Body of pancreas (tissue), 4 donors: ENCODE results near the gene RUSC1. TPM values are rescaled to one million over a fixed set of nuclear protein-coding genes. Genes with fewer than 3 reads are reported as not detected.
A peak's percentile ranks its signal among the peaks of the same experiment; 100 is the strongest.

Experiments used
- ATAC-seq: fragments of 150-250 bp; one replicate; pipeline ENCODE4 v1.9.1; 2016
- DNase-seq, 4 donors: peaks; one replicate each; pipeline ENCODE4 v3.0.0-alpha.2; 2019
- H3K27ac ChIP-seq, 4 donors: fragments of 200-600 bp; sonication (generic); 1 replicate in 3 of 4; 2 replicates in 1 of 4; pipeline versions ENCODE4 v1.5.1 to v1.6.1; 2016 to 2019; ENCODE audit warnings: mild to moderate bottlenecking in 1 of 4, mixed read lengths in 1 of 4, moderate library complexity in 1 of 4
- H3K27me3 ChIP-seq, 2 donors: fragments of 200-600 bp; sonication (generic); one replicate each; pipeline ENCODE4 v1.6.0; 2016; ENCODE audit warnings: mild to moderate bottlenecking in 1 of 2
- H3K36me3 ChIP-seq, 2 donors: fragments of 200-600 bp; sonication (generic); replicated peaks in 1 of 2; 2 replicates each; pipeline ENCODE4 v1.5.1; 2016; ENCODE audit warnings: low read depth in 2 of 2; ENCODE audit not compliant: insufficient read depth in 1 of 2
- H3K4me1 ChIP-seq: fragments of 200-600 bp; sonication (generic); one replicate; pipeline ENCODE4 v1.6.0; 2016
- H3K4me3 ChIP-seq, 2 donors: fragments of 200-600 bp; sonication (generic); 1 replicate in 1 of 2; 2 replicates in 1 of 2; pipeline ENCODE4 v1.5.1; 2016 to 2019
- H3K9me3 ChIP-seq, 3 donors: fragments of 200-600 bp; sonication (generic); 1 replicate in 2 of 3; 2 replicates in 1 of 3; pipeline ENCODE4 v1.5.1; 2016
- POLR2A ChIP-seq, 3 donors: fragments of 450-650 bp; IDR thresholded peaks; one replicate each; pipeline ENCODE4 v1.6.1; 2016; ENCODE audit warnings: antibody characterized with exemption in 3 of 3, mild to moderate bottlenecking in 2 of 3
- WGBS, 2 donors: methylation state at CpG; one replicate each; pipeline ENCODE4 v1.1.5; 2017; 5-methylcytosine and 5-hydroxymethylcytosine counted together
- intact Hi-C: fragments of 100-400 bp; cut with DNase I; formaldehyde crosslinking; loops from one replicate; pipeline ENCODE4 v1.15.1; 2023
- total RNA-seq, 2 donors: library from RNA; depleted of rRNA; stranded (reverse); fragments of >200 nt; gene quantifications; one replicate each; pipeline ENCODE4 v1.1.0, GENCODE V29; 2016
- TF ChIP-seq, protein P1 (sequence below), 7 experiments: fragments of 450-650 bp in 4 of 7; fragments of 200-600 bp in 3 of 7; sonication (generic) in 3 of 7; IDR thresholded peaks; one replicate each; pipeline ENCODE4 v1.5.1; 2016 to 2019; ENCODE audit warnings: antibody characterized with exemption in 7 of 7

The RUSC1 gene
- total RNA-seq, 2 donors from 2014 or later = 19.4 to 21.3 TPM

DNA sequence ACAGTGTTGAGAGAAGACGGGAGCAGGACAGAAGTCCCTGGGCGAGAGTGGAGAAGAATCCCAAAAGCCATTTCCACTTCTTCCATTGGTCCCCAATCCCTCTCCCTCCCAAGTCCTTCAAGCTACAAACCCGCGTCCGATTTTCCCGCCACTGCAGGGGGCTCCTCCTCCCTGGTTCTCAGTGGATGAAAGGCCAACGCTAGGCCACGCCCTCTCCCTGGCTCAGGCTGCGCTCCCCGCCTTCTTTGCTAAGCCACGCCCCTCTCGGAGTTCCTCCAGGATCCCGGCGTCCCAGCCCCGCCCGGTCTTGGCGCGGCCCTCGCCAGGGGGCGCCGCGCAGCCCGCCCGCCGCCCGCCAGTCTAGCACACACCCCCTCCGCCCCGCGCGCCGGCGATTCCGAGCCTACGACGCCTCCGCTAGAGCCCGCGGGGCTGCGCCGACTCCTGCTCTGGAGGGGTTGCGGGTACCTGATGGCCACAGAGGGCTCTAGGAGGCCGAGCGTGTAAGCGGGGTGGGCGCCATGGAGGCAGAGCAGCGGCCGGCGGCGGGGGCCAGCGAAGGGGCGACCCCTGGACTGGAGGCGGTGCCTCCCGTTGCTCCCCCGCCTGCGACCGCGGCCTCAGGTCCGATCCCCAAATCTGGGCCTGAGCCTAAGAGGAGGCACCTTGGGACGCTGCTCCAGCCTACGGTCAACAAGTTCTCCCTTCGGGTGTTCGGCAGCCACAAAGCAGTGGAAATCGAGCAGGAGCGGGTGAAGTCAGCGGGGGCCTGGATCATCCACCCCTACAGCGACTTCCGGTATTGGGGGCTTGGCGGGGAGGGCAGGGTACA lies 43.4 kb upstream of the RUSC1 start, which contains the start of gene HCN3:
HCN3 (plus strand) TSS at position 394 of the 832 bp plus-strand sequence; CDS start at position 522, 128 bp downstream.
- ATAC-seq (peak; percentile 91), DNase-seq (peak; percentile 98 to 99 (median 99))
- WGBS, 2 donors = 1 to 5% methylated on average over 6 to 68 of the region's 68 CpGs
- Histone ChIP-seq H3K36me3 (no peaks in the 10 kb centered on the region), H3K4me1 (peaks cover 17% of the 10 kb centered on the region), H3K27me3 (no peaks in the 10 kb centered on the region), H3K4me3 (peak within 1 kb of the TSS; percentile 46 to 88), H3K9me3 (no peaks in the 10 kb centered on the region), H3K27ac (peak within 1 kb of the TSS; percentile 8 to 66 (median 44))
- intact Hi-C loops = no loop called here
- TF ChIP-seq, protein P1, sequence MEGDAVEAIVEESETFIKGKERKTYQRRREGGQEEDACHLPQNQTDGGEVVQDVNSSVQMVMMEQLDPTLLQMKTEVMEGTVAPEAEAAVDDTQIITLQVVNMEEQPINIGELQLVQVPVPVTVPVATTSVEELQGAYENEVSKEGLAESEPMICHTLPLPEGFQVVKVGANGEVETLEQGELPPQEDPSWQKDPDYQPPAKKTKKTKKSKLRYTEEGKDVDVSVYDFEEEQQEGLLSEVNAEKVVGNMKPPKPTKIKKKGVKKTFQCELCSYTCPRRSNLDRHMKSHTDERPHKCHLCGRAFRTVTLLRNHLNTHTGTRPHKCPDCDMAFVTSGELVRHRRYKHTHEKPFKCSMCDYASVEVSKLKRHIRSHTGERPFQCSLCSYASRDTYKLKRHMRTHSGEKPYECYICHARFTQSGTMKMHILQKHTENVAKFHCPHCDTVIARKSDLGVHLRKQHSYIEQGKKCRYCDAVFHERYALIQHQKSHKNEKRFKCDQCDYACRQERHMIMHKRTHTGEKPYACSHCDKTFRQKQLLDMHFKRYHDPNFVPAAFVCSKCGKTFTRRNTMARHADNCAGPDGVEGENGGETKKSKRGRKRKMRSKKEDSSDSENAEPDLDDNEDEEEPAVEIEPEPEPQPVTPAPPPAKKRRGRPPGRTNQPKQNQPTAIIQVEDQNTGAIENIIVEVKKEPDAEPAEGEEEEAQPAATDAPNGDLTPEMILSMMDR (IDR thresholded peaks at IDR 0.05) = peak; percentile 33 to 88 (median 67)
- TF ChIP-seq POLR2A (IDR thresholded peaks at IDR 0.05) = no peak

DNA sequence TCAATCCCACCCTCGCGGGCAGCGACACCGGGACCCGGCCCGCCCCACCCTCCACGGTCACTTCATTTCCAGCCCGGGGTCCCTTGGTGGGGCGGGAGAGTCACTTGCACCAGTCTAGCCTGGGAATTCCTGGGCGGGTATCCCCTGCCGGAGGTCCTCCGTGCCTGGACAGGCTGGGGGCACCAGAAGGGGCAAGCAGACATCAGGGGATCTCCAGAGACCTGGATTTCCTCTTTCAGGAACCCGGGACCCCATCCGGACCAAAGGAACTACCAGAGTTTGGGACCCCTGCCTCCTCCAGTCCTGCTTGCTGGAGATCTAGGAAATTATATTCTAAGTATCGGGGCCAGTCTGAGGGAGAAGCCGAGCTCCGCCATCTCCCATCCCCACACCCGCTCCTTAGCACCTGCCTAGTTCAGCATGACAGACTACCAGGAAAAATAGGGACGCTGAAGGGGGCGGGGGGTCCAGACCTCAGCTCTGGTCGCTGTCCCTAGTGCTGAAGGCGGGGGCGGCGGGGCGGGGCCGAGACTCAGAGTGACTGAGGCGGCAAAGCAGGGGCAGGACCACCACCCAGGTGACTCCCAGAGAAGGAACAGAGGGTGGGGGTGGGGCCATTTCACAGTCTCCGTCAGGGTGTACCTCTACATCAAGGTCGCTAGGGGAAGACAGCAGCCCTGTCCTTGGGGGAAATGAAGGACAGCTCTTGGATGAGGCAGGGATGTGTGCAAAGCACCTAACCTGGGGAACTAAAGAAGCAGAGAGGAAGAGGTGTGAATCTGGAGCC lies 42.6 kb upstream of the RUSC1 start:
- DNase-seq (peak; percentile 56 to 72 (median 60)), ATAC-seq (peak; percentile 2)
- H3K27ac ChIP-seq = peak overlapping the region; percentile 8 to 66 (median 26)
- 1% methylated on average over 14 to 29 of the region's 29 CpGs for WGBS, 2 donors
- H3K4me1 ChIP-seq = peaks cover 14% of the 10 kb centered on the region
- peak overlapping the region; percentile 46 to 88 for H3K4me3 ChIP-seq
- TF ChIP-seq, protein P1 (IDR thresholded peaks at IDR 0.05) = peak in 3 of 7 experiments; percentile 24 to 31 (median 26)
- no peak for TF ChIP-seq POLR2A (IDR thresholded peaks at IDR 0.05)
- no peaks in the 10 kb centered on the region for H3K27me3 ChIP-seq
- intact Hi-C loops = no loop called here
- H3K36me3 ChIP-seq = no peaks in the 10 kb centered on the region
- no peaks in the 10 kb centered on the region for H3K9me3 ChIP-seq

DNA sequence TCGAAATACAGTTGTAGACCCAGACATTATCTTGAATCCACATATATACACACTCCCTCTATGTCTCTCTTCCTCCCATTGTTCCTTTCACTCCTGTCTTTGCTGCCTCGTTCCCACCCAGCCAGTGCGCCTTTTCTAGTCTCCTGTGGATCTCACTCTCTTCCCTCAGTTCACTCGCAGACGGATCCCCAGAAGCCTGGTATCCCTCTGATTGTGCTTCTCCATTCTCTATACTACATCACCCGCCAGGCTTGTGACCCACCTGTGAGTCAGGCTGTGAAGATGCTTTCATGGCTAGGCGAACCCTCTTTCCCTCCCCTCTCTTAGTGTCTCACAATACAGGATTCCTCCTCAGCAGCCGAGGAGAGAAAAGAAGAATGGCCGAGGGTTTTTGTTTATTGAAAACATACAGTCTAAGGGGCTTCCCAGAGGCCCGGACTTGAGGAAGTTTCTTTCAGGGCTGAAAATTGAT lies 42.0 kb upstream of the RUSC1 start:
- ATAC-seq (no peak), DNase-seq (no peak)
- Histone ChIP-seq H3K4me1 (peaks cover 13% of the 10 kb centered on the region), H3K9me3 (no peaks in the 10 kb centered on the region), H3K27ac (no peak overlapping the region), H3K27me3 (no peaks in the 10 kb centered on the region), H3K4me3 (no peak overlapping the region), H3K36me3 (no peaks in the 10 kb centered on the region)
- WGBS, 2 donors = 53 to 60% methylated on average over 10 of the region's 10 CpGs
- intact Hi-C loops = no loop called here
- TF ChIP-seq, protein P1 (IDR thresholded peaks at IDR 0.05) = no peak
- TF ChIP-seq POLR2A (IDR thresholded peaks at IDR 0.05) = no peak

DNA sequence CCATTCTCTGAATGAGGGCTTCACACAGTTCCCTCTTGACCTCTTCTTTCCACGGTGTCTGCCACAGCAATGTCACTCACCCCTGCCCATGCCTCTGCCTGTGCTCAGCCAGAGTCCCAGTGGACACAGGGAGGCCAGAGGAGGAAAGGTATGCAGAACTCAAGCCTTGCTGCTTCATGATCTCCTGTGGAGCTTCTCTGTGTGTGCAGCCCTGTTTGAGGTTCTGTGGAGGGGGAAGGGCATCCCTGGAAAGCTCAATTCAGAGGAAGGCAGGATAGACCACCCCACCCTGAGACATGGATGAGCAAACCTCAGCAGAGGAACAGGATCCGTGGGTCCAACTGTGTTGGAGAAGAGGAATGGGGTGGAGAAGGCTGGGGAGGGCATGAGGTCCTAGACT lies 41.4 kb upstream of the RUSC1 start:
- H3K9me3 ChIP-seq = no peaks in the 10 kb centered on the region
- intact Hi-C loops = no loop called here
- H3K4me1 ChIP-seq = peaks cover 10% of the 10 kb centered on the region
- H3K27me3 ChIP-seq = no peaks in the 10 kb centered on the region
- no peak overlapping the region for H3K4me3 ChIP-seq
- no peak for ATAC-seq
- DNase-seq = no peak
- H3K27ac ChIP-seq = no peak overlapping the region
- no peaks in the 10 kb centered on the region for H3K36me3 ChIP-seq
- 77 to 83% methylated on average over 2 of the region's 2 CpGs for WGBS, 2 donors
- TF ChIP-seq POLR2A (IDR thresholded peaks at IDR 0.05) = no peak
- TF ChIP-seq, protein P1 (IDR thresholded peaks at IDR 0.05) = no peak
